ENCODE measurements around the gene TMEM81. TPM values are rescaled to one million over a fixed set of nuclear protein-coding genes. Genes with fewer than 3 reads are reported as not detected.

The TMEM81 gene
- total RNA-seq, 1 experiment from 2014 or later: 4.2 TPM

GRCh38 chr1:205046870-205047269 is 37.4 kb downstream of the TMEM81 start:
- no peaks in the 10 kb centered on the region for H3K9me3 Mint-ChIP-seq (ENCODE audit: unreplicated experiment)
- CTCF ChIA-PET: interaction anchor here (0.9 to 8.7 kb wide), 3 partner anchors 9 to 95 kb away, joined by 3 to 111 read pairs (median 5); no protein-coding TSS in a partner anchor
- no peaks in the 10 kb centered on the region for H3K4me1 Mint-ChIP-seq (ENCODE audit: insufficient read depth, unreplicated experiment)
- no peak overlapping the region for H3K4me3 Mint-ChIP-seq (ENCODE audit: unreplicated experiment)
- POLR2A ChIA-PET: no interaction called here
- H3K27me3 Mint-ChIP-seq (ENCODE audit: insufficient read depth, unreplicated experiment): peaks cover 100% of the 10 kb centered on the region
- H3K36me3 Mint-ChIP-seq (ENCODE audit: insufficient read depth, unreplicated experiment): no peaks in the 10 kb centered on the region
- no peak for TF ChIP-seq CTCF (IDR thresholded peaks at IDR 0.05; ENCODE audit: unreplicated experiment)
- no peak overlapping the region for H3K27ac Mint-ChIP-seq (ENCODE audit: low read depth, unreplicated experiment)
- intact Hi-C loops (cut with micrococcal nuclease): no loop called here
- DNase-seq (ENCODE audit: unreplicated experiment): no peak
- BruUV-seq (replicated peaks): no TSS peak

GRCh38 chr1:205045146-205045545 is 39.1 kb downstream of the TMEM81 start:
- CTCF ChIA-PET: interaction anchor here (1.0 kb wide), 1 partner anchor 17 kb away, joined by 4 read pairs; no protein-coding TSS in a partner anchor
- no peak for DNase-seq (ENCODE audit: unreplicated experiment)
- no TSS peak for BruUV-seq (replicated peaks)
- Mint-ChIP-seq H3K9me3 (ENCODE audit: unreplicated experiment) (no peaks in the 10 kb centered on the region), H3K27ac (ENCODE audit: low read depth, unreplicated experiment) (no peak overlapping the region), H3K27me3 (ENCODE audit: insufficient read depth, unreplicated experiment) (peaks cover 100% of the 10 kb centered on the region), H3K4me1 (ENCODE audit: insufficient read depth, unreplicated experiment) (no peaks in the 10 kb centered on the region), H3K36me3 (ENCODE audit: insufficient read depth, unreplicated experiment) (no peaks in the 10 kb centered on the region), H3K4me3 (ENCODE audit: unreplicated experiment) (no peak overlapping the region)
- TF ChIP-seq CTCF (IDR thresholded peaks at IDR 0.05; ENCODE audit: unreplicated experiment): no peak
- POLR2A ChIA-PET: no interaction called here
- intact Hi-C loops (cut with micrococcal nuclease): no loop called here

GRCh38 chr1:205044741-205045140 is 39.5 kb downstream of the TMEM81 start:
- intact Hi-C loops (cut with micrococcal nuclease): no loop called here
- no TSS peak for BruUV-seq (replicated peaks)
- TF ChIP-seq CTCF (IDR thresholded peaks at IDR 0.05; ENCODE audit: unreplicated experiment): no peak
- no peaks in the 10 kb centered on the region for H3K4me1 Mint-ChIP-seq (ENCODE audit: insufficient read depth, unreplicated experiment)
- POLR2A ChIA-PET: no interaction called here
- H3K9me3 Mint-ChIP-seq (ENCODE audit: unreplicated experiment): no peaks in the 10 kb centered on the region
- CTCF ChIA-PET: interaction anchor here (1.0 kb wide), 1 partner anchor 17 kb away, joined by 4 read pairs; no protein-coding TSS in a partner anchor
- no peak overlapping the region for H3K27ac Mint-ChIP-seq (ENCODE audit: low read depth, unreplicated experiment)
- no peaks in the 10 kb centered on the region for H3K36me3 Mint-ChIP-seq (ENCODE audit: insufficient read depth, unreplicated experiment)
- no peak for DNase-seq (ENCODE audit: unreplicated experiment)
- peaks cover 100% of the 10 kb centered on the region for H3K27me3 Mint-ChIP-seq (ENCODE audit: insufficient read depth, unreplicated experiment)
- H3K4me3 Mint-ChIP-seq (ENCODE audit: unreplicated experiment): no peak overlapping the region

GRCh38 chr1:205043866-205044265 is 40.4 kb downstream of the TMEM81 start:
- H3K27ac Mint-ChIP-seq (ENCODE audit: low read depth, unreplicated experiment): no peak overlapping the region
- CTCF ChIA-PET: interaction anchor here (0.6 to 7.7 kb wide), 3 partner anchors 9 to 20 kb away, joined by 3 to 72 read pairs (median 3); no protein-coding TSS in a partner anchor
- TF ChIP-seq CTCF (IDR thresholded peaks at IDR 0.05; ENCODE audit: unreplicated experiment): no peak
- no peak for DNase-seq (ENCODE audit: unreplicated experiment)
- H3K4me3 Mint-ChIP-seq (ENCODE audit: unreplicated experiment): no peak overlapping the region
- no peaks in the 10 kb centered on the region for H3K4me1 Mint-ChIP-seq (ENCODE audit: insufficient read depth, unreplicated experiment)
- H3K9me3 Mint-ChIP-seq (ENCODE audit: unreplicated experiment): no peaks in the 10 kb centered on the region
- BruUV-seq (replicated peaks): no TSS peak
- POLR2A ChIA-PET: interaction anchor here (0.7 kb wide), 1 partner anchor 19 kb away, joined by 4 read pairs; no protein-coding TSS in a partner anchor
- intact Hi-C loops (cut with micrococcal nuclease): no loop called here
- H3K27me3 Mint-ChIP-seq (ENCODE audit: insufficient read depth, unreplicated experiment): peaks cover 91% of the 10 kb centered on the region
- H3K36me3 Mint-ChIP-seq (ENCODE audit: insufficient read depth, unreplicated experiment): no peaks in the 10 kb centered on the region

Data from MCF 10A (cell line).